ENCODE results near the gene IFI44. TPM values are rescaled to one million over a fixed set of nuclear protein-coding genes. Genes with fewer than 3 reads are reported as not detected.

IFI44 gene
- total and polyA plus RNA-seq, 9 of the 15 experiments (the other 6 are each of a cell fraction or from before 2014, with no cell fraction given): 0.11 TPM; not detected in 8

GRCh38 chr1:78619446-78619802 lies 30.2 kb upstream of the IFI44 start:
- no peak for FAIRE-seq
- in situ Hi-C loops (cut with MboI): no loop called here

More at GRCh38 chr1:78619446-78619802, 30.2 kb upstream of the IFI44 start:
- no peaks in the 10 kb centered on the region for H3K36me3 ChIP-seq (ENCODE audit: control insufficient read depth, insufficient read depth, low read length)
- no TSS peak for BruUV-seq (replicated peaks)
- no peaks in the 10 kb centered on the region for H4K20me1 ChIP-seq (replicated peaks; ENCODE audit: control insufficient read depth, insufficient read depth, low read length)
- ChIA-PET CTCF (ENCODE audit: low intra/inter-chr PET ratio) (no interaction called here), POLR2A (no interaction called here)
- no peaks in the 10 kb centered on the region for H3K9me1 ChIP-seq (ENCODE audit: control insufficient read depth, insufficient read depth, low read length)
- no peak overlapping the region for H3K27ac ChIP-seq (ENCODE audit: extremely low read depth, low read depth, low read length)
- ATAC-seq: no peak
- H3K4me3 ChIP-seq: no peak overlapping the region
- no peak overlapping the region for H3K9ac ChIP-seq (ENCODE audit: insufficient read depth in 1 of 2, low read depth in 2 of 2, low read length in 2 of 2)
- no peaks in the 10 kb centered on the region for H3K4me1 ChIP-seq (replicated peaks in 1 of 2; ENCODE audit: control insufficient read depth in 2 of 2, insufficient read depth in 2 of 2, low read length in 2 of 2)
- DNase-seq (ENCODE audit: extremely low read depth in 1 of 4, low spot score in 3 of 4): no peak
- WGBS (ENCODE audit: insufficient coverage, low coverage, missing lambda C conversion rate): 0% methylated on average over 4 of the region's 4 CpGs
- intact Hi-C loops (cut with micrococcal nuclease): loop anchor here (5.0 kb wide), 1 partner anchor 58 kb away; no protein-coding TSS in a partner anchor
- H3K27me3 ChIP-seq (ENCODE audit: control insufficient read depth in 2 of 2, insufficient read depth in 2 of 2, low read length in 2 of 2): no peaks in the 10 kb centered on the region
- no peak overlapping the region for H3K4me2 ChIP-seq (ENCODE audit: insufficient read depth, low read length)
- H3K79me2 ChIP-seq (ENCODE audit: control insufficient read depth, insufficient read depth, low read length): no peaks in the 10 kb centered on the region
- TF ChIP-seq ZBTB26 (CRISPR knock-in tag; IDR thresholded peaks at IDR 0.05) (no peak), ZNF668 (CRISPR knock-in tag; IDR thresholded peaks at IDR 0.05) (no peak), ELF2 (CRISPR knock-in tag; IDR thresholded peaks at IDR 0.05) (no peak), SMAD4 (CRISPR knock-in tag; conservative IDR thresholded peaks at IDR 0.05) (no peak), HSF4 (CRISPR knock-in tag; IDR thresholded peaks at IDR 0.05; ENCODE audit: borderline replicate concordance) (no peak), ELF1 (tag; IDR thresholded peaks at IDR 0.05) (no peak), ZNF140 (CRISPR knock-in tag; IDR thresholded peaks at IDR 0.05) (no peak), CBX5 (IDR thresholded peaks at IDR 0.05; ENCODE audit: borderline replicate concordance, low read depth) (no peak), NR2C2 (CRISPR knock-in tag; IDR thresholded peaks at IDR 0.05) (no peak), NR2C2 (tag; IDR thresholded peaks at IDR 0.05) (no peak), BHLHE40 (IDR thresholded peaks at IDR 0.05; ENCODE audit: low read length) (no peak), HMGN3 (IDR thresholded peaks at IDR 0.05; ENCODE audit: borderline replicate concordance, extremely low read depth, insufficient read length, low read depth, low read length) (no peak), PCBP1 (IDR thresholded peaks at IDR 0.05; ENCODE audit: low read depth, low read length, poor library complexity, severe bottlenecking) (no peak), TSHZ1 (CRISPR knock-in tag; IDR thresholded peaks at IDR 0.05) (no peak), ZBTB8A (IDR thresholded peaks at IDR 0.05; ENCODE audit: partially characterized antibody) (no peak), RBBP5 (IDR thresholded peaks at IDR 0.05; ENCODE audit: borderline replicate concordance, insufficient read depth, low read length, poor library complexity, severe bottlenecking) (no peak), ZBTB2 (IDR thresholded peaks at IDR 0.05) (no peak)
- no peaks in the 10 kb centered on the region for H3K9me3 ChIP-seq (replicated peaks; ENCODE audit: control insufficient read depth, insufficient read depth, low read depth, low read length)
- H2AFZ ChIP-seq (ENCODE audit: low read depth, low read length): no peak overlapping the region

All from K562 (cell line).